ENCODE measurements around the gene RNASEH2A. TPM values are rescaled to one million over a fixed set of nuclear protein-coding genes. Genes with fewer than 3 reads are reported as not detected.

RNASEH2A gene
- total and polyA plus RNA-seq, 2 of the 13 experiments (the other 11 are each of a cell fraction or from before 2014, with no cell fraction given) = 25.1 to 35.8 TPM

GRCh38 chr19:12792051-12792852, 14.1 kb upstream of the RNASEH2A start (continued):
- TF ChIP-seq KIAA2018 (CRISPR knock-in tag; IDR thresholded peaks at IDR 0.05; ENCODE audit: borderline replicate concordance) (no peak), FOXK2 (IDR thresholded peaks at IDR 0.05) (no peak), AKNA (CRISPR knock-in tag; IDR thresholded peaks at IDR 0.05; ENCODE audit: borderline replicate concordance) (no peak), SALL2 (CRISPR knock-in tag; IDR thresholded peaks at IDR 0.05) (no peak; the same call in 1 of the 2 replicates), NR2C2 (CRISPR knock-in tag; IDR thresholded peaks at IDR 0.05; ENCODE audit: borderline replicate concordance) (peak; percentile 91), SCMH1 (CRISPR knock-in tag; IDR thresholded peaks at IDR 0.05; ENCODE audit: borderline replicate concordance) (no peak), POLR2AphosphoS5 (IDR thresholded peaks at IDR 0.05; ENCODE audit: low read depth, low read length) (0 out of 2 replicates have a peak, but pooled peaks have one; percentile 41), ZNF350 (CRISPR knock-in tag; IDR thresholded peaks at IDR 0.05; ENCODE audit: borderline replicate concordance, low read depth) (0 out of 2 replicates have a peak, but pooled peaks have one; percentile 40), ZNF30 (CRISPR knock-in tag; IDR thresholded peaks at IDR 0.05) (no peak)
